Left cardiac atrium (tissue), 2 donors: Measurements from ENCODE around the gene PLK5. TPM values are rescaled to one million over a fixed set of nuclear protein-coding genes. Genes with fewer than 3 reads are reported as not detected.

Source experiments
- total RNA-seq, 2 donors: library from RNA; stranded (reverse); fragmentation: NEBNext Ultra II Directional; extraction: Animal tissue kit (Norgen Biotek cat#: 25700); gene quantifications; one replicate each; pipeline ENCODE4 v1.2.1, GENCODE V29; 2021
- donor health status: DM: no; HTN: yes; CAD: no; lungs with severe emphysema.
- donor health status: DM: yes; HTN: yes; CAD: no.

Gene PLK5
- total RNA-seq, 2 donors from 2014 or later, result not detected

Other genes with a start within 250 kb of the PLK5 start
- 10 to 100 TPM; 19.2 to 21.4 TPM for gene FAM174C, start 248.5 kb upstream of the PLK5 start, total RNA-seq
- gene EFNA2, start 238.2 kb upstream of the PLK5 start, total RNA-seq, result not detected
- gene NDUFS7, start 140.2 kb upstream of the PLK5 start, total RNA-seq, result 100 to 1,000 TPM; 240 to 267 TPM
- gene GAMT, start 122.5 kb upstream of the PLK5 start, total RNA-seq, result 10 to 100 TPM; 36.0 to 48.1 TPM
- 10 to 100 TPM; 74.1 to 95.7 TPM for gene DAZAP1, start 116.5 kb upstream of the PLK5 start, total RNA-seq
- gene RPS15, start 85.7 kb upstream of the PLK5 start, total RNA-seq, result 100 to 1,000 TPM; 714 to 737 TPM
- gene APC2, start 74.0 kb upstream of the PLK5 start, total RNA-seq, result under 1 TPM; 0.18 to 0.21 TPM
- 10 to 100 TPM; 16.1 to 18.9 TPM for gene C19orf25, start 44.9 kb upstream of the PLK5 start, total RNA-seq
- gene PCSK4, start 33.7 kb upstream of the PLK5 start, total RNA-seq, result 1 to 10 TPM in 1 of 2 donors, under 1 TPM in 1; 0.89 to 1.6 TPM
- 1 to 10 TPM; 2.2 to 2.3 TPM for gene REEP6, start 32.9 kb upstream of the PLK5 start, total RNA-seq
- gene ADAMTSL5, start 11.1 kb upstream of the PLK5 start, total RNA-seq, result 10 to 100 TPM; 18.9 to 25.0 TPM
- gene MEX3D, start 44.2 kb downstream of the PLK5 start, total RNA-seq, result 10 to 100 TPM; 10.9 to 12.0 TPM
- 10 to 100 TPM; 58.0 to 60.8 TPM for gene MBD3, start 68.8 kb downstream of the PLK5 start, total RNA-seq
- gene UQCR11, start 81.4 kb downstream of the PLK5 start, total RNA-seq, result 100 to 1,000 TPM; 674 to 933 TPM
- gene TCF3, start 128.5 kb downstream of the PLK5 start, total RNA-seq, result 10 to 100 TPM; 24.1 to 25.8 TPM
- gene ONECUT3, start 229.4 kb downstream of the PLK5 start, total RNA-seq, result not detected